Activated T-helper 17 cell treated with anti-CD3 and anti-CD28 coated beads, Interleukin-2, amount 50 U/mL, for 72 hours (primary cell): ENCODE measurements around the gene RBBP4. TPM values are rescaled to one million over a fixed set of nuclear protein-coding genes. Genes with fewer than 3 reads are reported as not detected.
A peak's percentile ranks its signal among the peaks of the same experiment; 100 is the strongest.
"Not testable (repeated sequence)": the region's sequence is repeated elsewhere in the genome, so short reads cannot be mapped to it uniquely, and the experiment has no call there.

Experiments
- ATAC-seq: fragments of 150-1000 bp; cut with Tn5 transposase; replicated peaks from 2 replicates; pipeline ENCODE4 v1.10.0; 2021; ENCODE audit warnings: mild to moderate bottlenecking, moderate library complexity
- H3K27ac Mint-ChIP-seq: one replicate; pipeline ENCODE4 v1.8.0; 2022; ENCODE audit warnings: mixed read lengths
- H3K27me3 Mint-ChIP-seq: one replicate; pipeline ENCODE4 v1.8.0; 2022; ENCODE audit warnings: mixed read lengths
- H3K36me3 Mint-ChIP-seq: one replicate; pipeline ENCODE4 v1.8.0; 2022; ENCODE audit warnings: low read depth, mild to moderate bottlenecking, mixed read lengths
- H3K4me1 Mint-ChIP-seq: one replicate; pipeline ENCODE4 v1.8.0; 2022; ENCODE audit warnings: mixed read lengths
- H3K4me3 Mint-ChIP-seq: one replicate; pipeline ENCODE4 v1.8.0; 2022; ENCODE audit warnings: mild to moderate bottlenecking, mixed read lengths
- H3K9me3 Mint-ChIP-seq: one replicate; pipeline ENCODE4 v1.8.0; 2022; ENCODE audit warnings: mixed read lengths
- total RNA-seq, 2 donors: library from RNA; stranded (reverse); gene quantifications; one replicate each; pipeline ENCODE4 v1.2.3, GENCODE V29; 2022

The RBBP4 gene
- total RNA-seq, 2 donors from 2014 or later = 237 to 326 TPM

DNA sequence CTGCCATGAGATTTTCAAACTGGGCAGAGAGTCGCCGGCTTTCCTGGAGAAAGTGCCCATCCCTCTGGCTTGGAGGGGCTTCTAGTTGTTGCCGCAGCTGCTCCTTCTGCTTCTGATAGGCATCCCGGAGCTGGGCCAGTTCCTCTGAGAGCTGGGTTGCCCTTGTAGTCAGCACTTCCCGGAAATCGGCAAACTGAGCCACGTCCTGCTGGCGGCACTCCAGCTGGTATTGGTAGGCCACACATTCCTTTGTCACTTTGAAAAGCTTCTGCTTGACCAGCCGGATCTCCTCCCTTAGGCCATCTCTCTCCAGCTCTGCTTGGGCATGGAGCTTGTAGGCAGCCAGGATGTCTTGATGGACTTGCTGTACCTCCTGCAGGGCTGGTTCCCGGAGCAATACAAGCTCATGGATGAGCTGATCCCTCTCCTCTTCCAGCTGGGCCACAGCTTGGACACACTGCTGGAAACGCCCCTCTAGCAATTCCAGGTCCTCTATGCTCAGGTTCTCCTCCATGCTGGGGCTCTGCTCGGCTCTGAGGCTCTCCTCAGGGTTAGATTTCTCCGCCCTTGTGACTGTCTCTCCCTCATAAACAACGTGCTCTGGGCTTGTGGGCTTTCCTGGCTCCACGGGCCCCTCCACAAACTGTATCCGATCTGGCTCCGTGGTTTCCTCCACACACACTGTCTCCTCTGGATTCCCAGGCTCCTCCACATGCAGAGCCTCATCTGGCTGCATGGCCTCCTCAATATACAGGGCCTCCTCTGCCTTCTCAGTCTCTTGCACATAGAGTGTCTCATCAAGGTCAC is 44.3 kb downstream of the RBBP4 start:
- no peak for ATAC-seq
- no peaks in the 10 kb centered on the region for H3K4me1 Mint-ChIP-seq
- no peaks in the 10 kb centered on the region for H3K36me3 Mint-ChIP-seq
- H3K27ac Mint-ChIP-seq = peak overlapping the region; percentile 13
- H3K9me3 Mint-ChIP-seq = no peaks in the 10 kb centered on the region
- H3K4me3 Mint-ChIP-seq = no peak overlapping the region
- no peaks in the 10 kb centered on the region for H3K27me3 Mint-ChIP-seq

DNA sequence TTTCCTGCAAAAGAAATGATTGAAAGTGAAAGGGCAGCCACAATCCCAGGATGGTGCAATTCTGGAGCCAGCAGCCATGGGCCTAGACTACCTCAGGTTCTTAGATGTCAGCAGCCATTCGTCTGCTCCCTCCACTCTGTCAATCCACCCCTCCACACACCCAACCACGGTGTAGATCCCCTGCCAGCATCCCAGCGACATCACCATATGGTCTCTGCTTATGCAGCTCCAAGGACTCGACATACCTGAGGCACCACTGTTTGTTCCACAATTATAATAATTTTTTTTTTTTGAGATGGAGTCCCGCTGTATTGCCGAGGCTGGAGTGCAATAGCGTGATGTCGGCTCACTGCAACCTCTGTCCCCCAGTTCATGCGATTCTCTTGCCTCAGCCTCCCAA is 45.0 kb downstream of the RBBP4 start:
- peaks cover 1% of the 10 kb centered on the region for H3K27me3 Mint-ChIP-seq
- no peaks in the 10 kb centered on the region for H3K9me3 Mint-ChIP-seq
- H3K36me3 Mint-ChIP-seq = no peaks in the 10 kb centered on the region
- peak overlapping the region; percentile 13 for H3K27ac Mint-ChIP-seq
- no peak for ATAC-seq
- no peak overlapping the region for H3K4me3 Mint-ChIP-seq
- H3K4me1 Mint-ChIP-seq = no peaks in the 10 kb centered on the region

DNA sequence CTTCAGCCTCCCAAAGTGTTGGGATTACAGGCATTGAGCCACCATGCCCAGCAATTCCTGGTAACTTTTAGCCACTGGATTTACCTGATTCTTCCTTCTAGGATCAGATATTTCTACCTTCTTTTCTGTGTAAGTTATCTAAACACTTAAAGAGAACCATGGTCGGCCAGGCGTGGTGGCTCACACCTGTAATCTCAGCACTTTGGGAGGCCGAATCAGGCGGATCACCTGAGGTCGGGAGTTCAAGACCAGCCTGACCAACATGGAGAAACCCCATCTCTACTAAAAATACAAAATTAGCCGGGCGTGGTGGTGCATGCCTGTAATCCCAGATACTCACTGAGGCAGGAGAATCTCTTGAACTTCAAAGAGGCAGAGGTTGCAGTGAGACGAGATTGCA is 46.0 kb downstream of the RBBP4 start:
- H3K4me3 Mint-ChIP-seq, H3K9me3 Mint-ChIP-seq, H3K36me3 Mint-ChIP-seq, ATAC-seq, H3K27me3 Mint-ChIP-seq, H3K27ac Mint-ChIP-seq, H3K4me1 Mint-ChIP-seq: not testable (repeated sequence)

DNA sequence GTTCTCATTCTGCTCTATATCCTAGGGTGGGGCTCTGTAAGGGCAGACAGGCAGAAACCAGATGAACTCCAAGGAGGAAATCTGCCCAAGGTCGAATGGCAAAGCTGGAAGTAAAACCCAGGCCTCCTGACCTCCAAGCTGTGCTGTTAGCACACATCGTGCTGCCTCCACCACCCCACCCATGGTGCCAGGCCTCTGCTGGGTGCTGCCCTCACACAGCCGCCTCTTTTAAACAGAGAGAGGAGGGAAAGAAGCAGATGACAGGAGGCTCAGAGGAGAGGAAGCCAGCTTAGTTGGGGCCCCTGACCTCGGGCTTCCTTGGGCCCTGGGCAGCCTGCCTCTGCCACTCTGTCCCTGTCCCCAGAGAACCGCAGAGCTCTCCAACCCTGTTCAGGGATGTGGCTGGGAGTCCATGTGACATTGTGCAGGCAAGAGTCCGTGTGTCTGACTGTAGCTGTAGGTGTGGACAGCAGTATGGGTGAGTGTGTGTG is 50.5 kb downstream of the RBBP4 start:
- no peak for ATAC-seq
- peak overlapping the region; percentile 37 for H3K4me3 Mint-ChIP-seq
- peaks cover 6% of the 10 kb centered on the region for H3K4me1 Mint-ChIP-seq
- H3K36me3 Mint-ChIP-seq = no peaks in the 10 kb centered on the region
- no peaks in the 10 kb centered on the region for H3K9me3 Mint-ChIP-seq
- peaks cover 31% of the 10 kb centered on the region for H3K27me3 Mint-ChIP-seq
- H3K27ac Mint-ChIP-seq = no peak overlapping the region

DNA sequence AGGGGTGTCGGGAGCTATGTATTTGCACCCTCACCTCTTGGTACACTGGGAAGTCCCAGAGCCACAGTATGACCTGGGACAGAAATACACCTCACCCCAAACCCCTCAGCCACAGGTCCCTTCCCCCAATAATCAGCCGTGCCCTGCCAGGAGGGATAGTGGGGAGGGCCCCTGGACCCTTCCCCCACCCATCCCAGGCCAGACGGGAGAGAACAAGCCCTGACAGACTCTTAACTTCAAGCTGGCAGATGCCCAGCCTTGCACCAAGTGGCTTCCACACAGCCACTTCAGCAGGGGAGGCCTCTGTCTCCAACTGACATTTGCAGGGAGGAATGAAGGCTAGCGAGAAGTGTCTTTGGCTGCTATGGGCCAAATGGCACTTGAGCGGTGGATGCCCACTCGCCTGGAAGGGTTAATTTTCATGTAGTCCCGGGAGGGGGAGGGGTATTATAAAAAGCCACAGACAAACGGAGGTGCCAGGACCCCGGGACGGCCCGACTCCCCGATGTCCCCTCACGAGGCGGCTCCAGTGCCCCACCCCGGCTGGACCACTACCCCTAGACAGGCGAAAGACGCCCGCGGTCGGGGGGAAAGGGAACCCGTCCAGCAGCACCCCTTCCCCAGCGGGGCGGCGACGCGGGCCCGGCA is 51.1 kb downstream of the RBBP4 start:
- ATAC-seq = no peak
- H3K27ac Mint-ChIP-seq = no peak overlapping the region
- peaks cover 32% of the 10 kb centered on the region for H3K27me3 Mint-ChIP-seq
- H3K9me3 Mint-ChIP-seq = no peaks in the 10 kb centered on the region
- H3K36me3 Mint-ChIP-seq = no peaks in the 10 kb centered on the region
- peak overlapping the region; percentile 37 for H3K4me3 Mint-ChIP-seq
- H3K4me1 Mint-ChIP-seq = peaks cover 6% of the 10 kb centered on the region

DNA sequence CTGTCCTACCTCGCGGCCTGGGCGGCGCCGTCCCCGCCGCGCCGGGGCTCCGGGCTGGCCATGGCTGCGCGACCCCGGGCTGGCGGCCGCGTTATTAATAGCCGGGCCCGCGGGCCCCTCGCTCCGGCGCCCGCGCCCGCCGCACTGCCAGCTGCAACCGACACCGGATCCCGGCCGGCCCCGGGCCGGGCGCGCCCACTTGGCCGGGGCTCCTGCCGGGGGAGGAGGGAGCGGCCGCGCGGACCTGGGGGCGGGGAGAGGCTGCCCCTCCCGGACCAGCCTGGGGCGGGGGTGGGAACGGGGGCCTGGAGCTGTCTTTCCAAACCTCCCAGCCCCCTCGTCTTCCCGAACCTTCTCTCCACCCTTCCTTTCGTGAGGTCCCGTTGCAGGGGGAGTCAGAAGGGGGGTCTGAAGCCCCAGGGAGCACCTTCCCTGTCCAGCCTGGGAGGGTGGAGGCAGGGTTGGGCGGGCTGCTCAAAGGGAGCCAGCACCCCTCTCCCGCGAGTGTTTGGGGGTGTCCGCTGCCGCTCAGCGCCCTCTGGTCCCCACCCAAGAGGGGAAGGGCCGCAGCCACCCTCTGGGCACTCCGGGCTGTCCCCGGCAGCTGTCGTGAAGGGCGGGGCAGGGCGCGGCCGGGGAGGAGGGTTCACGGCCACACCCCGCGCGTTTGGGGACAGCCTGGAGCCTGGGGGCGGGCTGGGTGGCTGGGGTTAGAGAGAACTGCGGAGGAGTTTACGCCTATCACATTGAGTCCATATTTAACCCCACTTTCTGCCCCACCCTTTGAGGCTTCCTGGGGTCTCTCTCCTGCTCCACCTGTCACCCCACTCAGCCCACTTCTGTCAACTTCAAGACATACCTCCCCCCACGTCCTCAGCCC is 51.8 kb downstream of the RBBP4 start, which contains the start of gene SYNC:
Gene SYNC, minus strand, starts transcription at position 172 of the 880 bp plus-strand sequence. Its CDS starts 110 bp downstream, at position 62.
- H3K27me3 Mint-ChIP-seq = peaks cover 36% of the 10 kb centered on the region
- peak within 1 kb of the TSS; percentile 38 for H3K4me3 Mint-ChIP-seq
- ATAC-seq = peak; percentile 60
- H3K27ac Mint-ChIP-seq = no peak within 1 kb of the TSS
- H3K4me1 Mint-ChIP-seq = peaks cover 6% of the 10 kb centered on the region
- no peaks in the 10 kb centered on the region for H3K9me3 Mint-ChIP-seq
- no peaks in the 10 kb centered on the region for H3K36me3 Mint-ChIP-seq

DNA sequence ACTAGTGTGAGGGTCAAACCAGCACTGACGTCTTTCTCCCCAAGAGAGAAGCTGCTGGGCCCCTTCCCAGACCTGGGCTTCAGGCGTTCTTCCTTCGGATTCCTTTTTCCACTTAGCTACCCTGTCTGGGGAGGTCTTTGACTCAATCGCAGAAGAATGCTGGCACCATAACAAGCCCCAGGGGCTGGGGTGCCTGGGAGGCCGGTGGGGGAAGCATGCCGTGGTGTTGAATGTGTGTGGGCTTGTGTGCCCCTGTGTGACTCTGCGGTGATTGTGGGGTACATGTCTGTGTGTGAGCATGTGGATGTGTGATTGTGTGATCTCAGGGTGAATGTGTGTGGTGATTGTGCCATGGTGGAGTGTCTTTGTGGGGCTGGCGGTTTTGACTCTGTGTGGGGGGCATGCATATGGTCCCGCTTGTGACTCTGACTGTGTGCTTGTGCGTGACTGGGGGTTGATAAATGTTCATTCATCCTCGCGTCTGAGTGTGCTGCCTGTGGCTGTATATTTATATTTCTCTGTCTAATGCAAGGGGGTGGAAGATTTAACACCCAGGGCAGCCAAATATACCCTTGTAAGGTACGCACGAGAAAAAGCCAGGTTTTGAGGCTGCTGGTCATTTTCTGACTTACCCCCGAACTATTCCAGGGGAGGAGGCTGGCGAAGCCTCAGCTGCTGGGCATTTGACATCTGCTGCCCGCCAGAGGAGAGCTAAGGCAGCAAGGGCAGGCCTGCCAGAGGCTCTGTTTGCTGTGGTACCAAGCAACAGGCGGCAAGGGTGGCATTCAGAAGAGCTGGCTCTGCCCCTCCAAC is 52.7 kb downstream of the RBBP4 start:
- Mint-ChIP-seq H3K4me3 (peak overlapping the region; percentile 38), H3K4me1 (peaks cover 6% of the 10 kb centered on the region), H3K27ac (no peak overlapping the region), H3K36me3 (no peaks in the 10 kb centered on the region), H3K27me3 (peaks cover 36% of the 10 kb centered on the region), H3K9me3 (no peaks in the 10 kb centered on the region)
- ATAC-seq = no peak

DNA sequence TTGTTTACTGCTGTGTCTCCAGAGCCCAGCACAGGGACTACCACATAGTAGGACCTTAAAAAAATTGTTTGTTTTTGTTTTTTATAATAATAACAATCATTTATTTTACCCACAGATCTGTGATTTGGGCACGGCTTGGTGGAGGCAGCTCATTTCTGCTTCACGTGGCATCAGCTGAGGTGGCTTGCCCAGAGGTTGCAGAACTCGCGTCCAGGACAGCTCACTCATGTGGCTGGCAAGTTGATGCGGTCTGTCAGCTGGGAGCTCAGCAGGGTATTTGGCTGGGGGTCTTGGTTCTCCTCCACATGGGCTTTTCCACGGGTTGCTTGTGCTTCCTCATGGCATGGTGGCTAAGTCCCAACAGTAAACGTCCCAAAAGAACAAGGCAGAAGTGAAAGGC is 54.5 kb downstream of the RBBP4 start:
- ATAC-seq = no peak
- Mint-ChIP-seq H3K27ac (no peak overlapping the region), H3K36me3 (no peaks in the 10 kb centered on the region)

DNA sequence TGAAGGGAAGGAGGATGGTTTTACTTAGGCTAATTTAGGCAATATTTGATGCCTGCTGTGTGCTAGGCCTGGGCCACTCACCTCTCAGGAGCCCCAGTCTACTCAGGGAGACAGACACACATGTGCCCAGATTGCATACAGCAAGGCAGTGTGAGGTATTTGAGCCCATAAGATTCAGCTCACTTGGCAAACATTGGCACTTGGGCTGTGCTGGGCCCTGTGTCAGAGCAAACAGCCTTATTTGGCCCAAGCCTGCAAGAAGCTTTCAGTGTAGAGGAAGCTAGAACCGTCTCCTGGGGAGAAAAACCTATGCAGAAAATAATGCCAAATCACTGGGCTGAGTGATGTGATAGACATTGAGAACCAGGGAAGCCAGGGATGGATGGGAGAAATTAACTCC is 55.5 kb downstream of the RBBP4 start:
- Mint-ChIP-seq H3K27me3 (peaks cover 32% of the 10 kb centered on the region), H3K27ac (no peak overlapping the region), H3K4me1 (peaks cover 6% of the 10 kb centered on the region), H3K36me3 (no peaks in the 10 kb centered on the region), H3K4me3 (no peak overlapping the region), H3K9me3 (no peaks in the 10 kb centered on the region)
- ATAC-seq = no peak

More for the DNA sequence above, 54.5 kb downstream of the RBBP4 start:
- peaks cover 6% of the 10 kb centered on the region for H3K4me1 Mint-ChIP-seq
- H3K27me3 Mint-ChIP-seq = peaks cover 36% of the 10 kb centered on the region
- H3K9me3 Mint-ChIP-seq = no peaks in the 10 kb centered on the region
- H3K4me3 Mint-ChIP-seq = no peak overlapping the region

DNA sequence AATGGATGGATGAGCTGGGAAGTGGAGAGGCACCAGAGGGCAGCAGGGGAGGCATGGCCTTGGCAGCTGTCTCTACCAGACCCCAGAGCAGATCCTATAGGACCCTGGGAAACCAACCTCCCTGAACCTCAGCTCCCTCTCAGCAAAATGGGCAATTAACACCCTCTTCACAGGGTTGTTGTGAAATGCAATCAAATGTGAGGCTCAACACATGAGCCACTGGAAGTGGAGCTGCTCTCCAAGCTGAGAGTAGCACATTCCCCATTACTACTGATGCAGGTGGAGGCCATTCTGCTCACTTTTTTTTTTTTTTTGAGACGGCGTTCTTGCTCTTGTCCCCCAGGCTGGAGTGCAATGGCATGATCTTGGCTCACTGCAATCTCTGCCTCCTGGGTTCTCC is 58.1 kb downstream of the RBBP4 start:
- Mint-ChIP-seq H3K27me3 (peaks cover 21% of the 10 kb centered on the region), H3K27ac (no peak overlapping the region), H3K4me3 (no peak overlapping the region), H3K4me1 (no peaks in the 10 kb centered on the region), H3K9me3 (no peaks in the 10 kb centered on the region), H3K36me3 (no peaks in the 10 kb centered on the region)
- no peak for ATAC-seq

DNA sequence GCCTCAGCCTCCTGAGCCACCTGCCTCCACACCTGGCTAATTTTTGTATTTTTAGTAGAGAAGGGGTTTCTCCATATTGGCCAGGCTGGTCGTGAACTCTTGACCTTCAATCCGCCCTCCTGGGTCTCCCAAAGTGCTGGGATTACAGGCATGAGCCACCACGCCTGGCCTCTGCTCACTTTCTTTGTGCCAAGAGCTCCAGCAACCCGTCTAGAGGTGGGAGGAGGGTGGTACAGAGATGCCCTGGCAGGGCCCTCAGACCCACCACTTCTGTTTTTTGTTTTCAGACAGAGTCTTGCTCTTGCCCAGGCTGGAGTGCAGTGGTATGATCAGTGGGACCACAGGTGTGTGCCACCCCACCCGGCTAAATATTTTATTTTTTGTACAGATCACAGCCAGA is 58.5 kb downstream of the RBBP4 start:
- Mint-ChIP-seq H3K4me3 (no peak overlapping the region), H3K4me1 (no peaks in the 10 kb centered on the region), H3K27me3 (peaks cover 17% of the 10 kb centered on the region), H3K27ac (no peak overlapping the region), H3K9me3 (no peaks in the 10 kb centered on the region), H3K36me3 (no peaks in the 10 kb centered on the region)
- no peak for ATAC-seq

DNA sequence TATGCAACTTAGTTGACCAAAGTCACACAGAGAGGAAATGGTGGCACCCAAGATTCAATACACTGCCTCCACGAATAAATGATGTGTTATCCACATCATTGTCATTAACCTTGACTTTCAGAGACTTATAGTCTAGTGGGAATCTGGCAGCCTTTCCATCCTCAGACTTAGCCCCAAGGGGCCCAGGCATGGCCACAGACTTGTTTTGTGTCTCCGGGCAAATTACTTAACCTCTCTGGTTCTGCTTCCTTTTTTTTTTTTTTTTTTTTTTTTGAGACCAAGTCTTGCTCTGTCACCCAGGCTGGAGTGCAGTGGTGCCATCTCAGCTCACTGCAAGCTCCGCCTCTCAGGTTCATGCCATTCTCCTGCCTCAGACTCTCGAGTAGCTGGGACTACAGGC is 60.2 kb downstream of the RBBP4 start:
- H3K4me3 Mint-ChIP-seq, H3K36me3 Mint-ChIP-seq, H3K9me3 Mint-ChIP-seq, ATAC-seq, H3K27me3 Mint-ChIP-seq, H3K27ac Mint-ChIP-seq, H3K4me1 Mint-ChIP-seq: not testable (repeated sequence)

DNA sequence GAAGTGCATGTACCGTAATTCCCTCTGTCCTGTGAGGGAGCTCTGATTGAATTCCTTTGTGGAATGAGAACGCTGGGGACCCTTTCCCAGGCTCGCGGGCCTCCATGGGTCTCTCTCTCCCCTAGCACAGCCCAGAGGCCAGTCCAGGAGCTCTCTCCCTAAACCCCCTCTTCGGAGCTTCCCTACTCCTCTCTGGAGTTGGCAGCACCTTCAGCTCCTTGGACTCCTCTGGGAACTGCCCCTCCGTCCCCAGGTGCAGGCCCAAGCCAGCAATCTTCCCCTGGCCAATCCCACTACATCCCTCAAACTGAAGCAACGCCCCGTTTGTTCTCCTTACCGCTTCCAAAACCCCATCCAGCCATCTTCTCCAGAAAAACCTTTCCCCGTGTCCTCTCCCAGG is 62.1 kb downstream of the RBBP4 start:
- peak overlapping the region; percentile 48 for H3K4me3 Mint-ChIP-seq
- H3K27me3 Mint-ChIP-seq = no peaks in the 10 kb centered on the region
- H3K4me1 Mint-ChIP-seq = no peaks in the 10 kb centered on the region
- H3K27ac Mint-ChIP-seq = no peak overlapping the region
- no peaks in the 10 kb centered on the region for H3K36me3 Mint-ChIP-seq
- no peak for ATAC-seq
- no peaks in the 10 kb centered on the region for H3K9me3 Mint-ChIP-seq

DNA sequence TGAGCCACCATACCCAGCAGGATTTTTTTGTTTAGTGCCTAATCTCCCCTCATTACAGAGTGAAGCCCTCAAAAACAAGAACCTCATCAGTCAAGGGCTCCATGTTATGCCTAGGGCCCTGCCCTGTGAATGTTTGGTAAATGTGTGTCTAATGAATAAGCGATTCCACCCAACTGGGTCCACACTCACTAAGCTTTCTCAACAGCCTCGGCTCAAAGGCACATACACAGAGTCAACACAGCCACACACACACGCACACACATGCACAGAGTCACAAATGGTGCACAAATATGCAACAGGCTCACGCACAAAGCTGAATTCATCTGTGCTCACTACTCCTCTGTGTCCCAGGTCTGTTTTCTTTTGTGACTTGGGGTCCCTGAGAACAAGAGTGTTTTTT is 63.3 kb downstream of the RBBP4 start:
- Mint-ChIP-seq H3K27me3 (no peaks in the 10 kb centered on the region), H3K9me3 (no peaks in the 10 kb centered on the region), H3K27ac (no peak overlapping the region), H3K4me1 (no peaks in the 10 kb centered on the region), H3K36me3 (no peaks in the 10 kb centered on the region), H3K4me3 (no peak overlapping the region)
- ATAC-seq = no peak
